Pancreas (tissue), 10 donors: ENCODE results near the gene AGO3. TPM values are rescaled to one million over a fixed set of nuclear protein-coding genes. Genes with fewer than 3 reads are reported as not detected.

Experiments
- ATAC-seq, 4 donors: fragments of 200-7000 bp; cut with Tn5 transposase; one replicate each; pipeline versions ENCODE4 v1.8.0 to v1.9.1; 2020; ENCODE audit warnings: mild to moderate bottlenecking in 4 of 4, moderate library complexity in 4 of 4
- DNase-seq, 6 donors: peaks; one replicate each; pipeline ENCODE4 v3.0.0-alpha.2; 2020
- FAIRE-seq: peaks from 2 replicates; lab custom pipeline; 2012; peaks lifted over from hg19 to GRCh38; lab: Jason Lieb, UNC
- H3K27ac ChIP-seq, 4 donors: fragments of 200-600 bp; sonication (generic); 1 replicate in 3 of 4; 2 replicates in 1 of 4; pipeline versions ENCODE4 v1.5.0 to v1.8.0; 2020
- H3K27me3 ChIP-seq, 4 donors: fragments of 200-600 bp; one replicate each; pipeline ENCODE4 v1.8.0; 2021
- H3K36me3 ChIP-seq, 3 donors: fragments of 200-600 bp; sonication (generic) in 1 of 3; one replicate each; pipeline versions ENCODE4 v1.5.0 to v1.8.0; 2020 to 2021
- H3K4me1 ChIP-seq, 3 donors: fragments of 200-600 bp; one replicate each; pipeline ENCODE4 v1.8.0; 2021
- H3K4me3 ChIP-seq, 4 donors: fragments of 200-600 bp; sonication (generic) in 2 of 4; one replicate each; pipeline versions ENCODE4 v1.5.0 to v1.8.0; 2020 to 2021
- H3K9me3 ChIP-seq, 4 donors: fragments of 200-600 bp; one replicate each; pipeline ENCODE4 v1.8.0; 2021
- WGBS, 2 donors: extraction: QIAGEN DNeasy Blood & Tissue Kit; methylation state at CpG; one replicate each; pipeline ENCODE4 v1.1.7; 2013; 5-methylcytosine and 5-hydroxymethylcytosine counted together
- intact Hi-C, 3 donors: fragments of 100-400 bp; cut with DNase I; formaldehyde crosslinking; loops; one replicate each; pipeline versions ENCODE4 v1.11.1 to v1.14.2; 2022
- polyA plus RNA-seq, 2 donors: library from polyadenylated mRNA; stranded (reverse); fragments of 200-250 nt; gene quantifications; one replicate each; pipeline ENCODE4 v1.2.3, GENCODE V29; 2013
- total RNA-seq, 6 donors: library from RNA; stranded (reverse); fragmentation: NEBNext Ultra II Directional in 4 of 6; extraction: Animal tissue kit (Norgen Biotek cat#: 25700) in 4 of 6; gene quantifications; one replicate each; pipeline versions ENCODE4 v1.2.1 to v1.2.4, GENCODE V29; 2021 to 2023
- TF ChIP-seq, protein P1 (sequence below), 4 donors: fragments of 200-600 bp; sonication (generic) in 3 of 4; IDR thresholded peaks; one replicate each; pipeline versions ENCODE4 v1.5.0 to v1.8.0; 2021; ENCODE audit warnings: antibody characterized with exemption in 4 of 4
- donor health status: healthy with polysubstance abuse.
- donor health status: DM: no; HTN: no; CAD: no; lungs with moderate emphysema.
- donor health status: DM: no; HTN: no; CAD: no.
- donor health status: control.
- donor health status: control.
- donor health status: Bipolar disorder and iron deficiency.
- donor health status: DM: yes; HTN: yes; CAD: no.
- donor health status: DM: no; HTN: no; CAD: no.
- donor health status: DM: no; HTN: no; CAD: no.
- donor health status: DM: yes; HTN: yes; CAD: no.

The AGO3 gene
- total and polyA plus RNA-seq, 8 donors = 2.2 to 16.6 (median 9.5) TPM

- no peaks in the 10 kb centered on the region for H3K9me3 ChIP-seq
- H3K4me1 ChIP-seq = no peaks in the 10 kb centered on the region
- H3K27me3 ChIP-seq = no peaks in the 10 kb centered on the region
- TF ChIP-seq, protein P1, sequence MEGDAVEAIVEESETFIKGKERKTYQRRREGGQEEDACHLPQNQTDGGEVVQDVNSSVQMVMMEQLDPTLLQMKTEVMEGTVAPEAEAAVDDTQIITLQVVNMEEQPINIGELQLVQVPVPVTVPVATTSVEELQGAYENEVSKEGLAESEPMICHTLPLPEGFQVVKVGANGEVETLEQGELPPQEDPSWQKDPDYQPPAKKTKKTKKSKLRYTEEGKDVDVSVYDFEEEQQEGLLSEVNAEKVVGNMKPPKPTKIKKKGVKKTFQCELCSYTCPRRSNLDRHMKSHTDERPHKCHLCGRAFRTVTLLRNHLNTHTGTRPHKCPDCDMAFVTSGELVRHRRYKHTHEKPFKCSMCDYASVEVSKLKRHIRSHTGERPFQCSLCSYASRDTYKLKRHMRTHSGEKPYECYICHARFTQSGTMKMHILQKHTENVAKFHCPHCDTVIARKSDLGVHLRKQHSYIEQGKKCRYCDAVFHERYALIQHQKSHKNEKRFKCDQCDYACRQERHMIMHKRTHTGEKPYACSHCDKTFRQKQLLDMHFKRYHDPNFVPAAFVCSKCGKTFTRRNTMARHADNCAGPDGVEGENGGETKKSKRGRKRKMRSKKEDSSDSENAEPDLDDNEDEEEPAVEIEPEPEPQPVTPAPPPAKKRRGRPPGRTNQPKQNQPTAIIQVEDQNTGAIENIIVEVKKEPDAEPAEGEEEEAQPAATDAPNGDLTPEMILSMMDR (IDR thresholded peaks at IDR 0.05) = no peak
- H3K4me3 ChIP-seq = no peak overlapping the region
- WGBS, 2 donors = 72 to 82% methylated on average over 2 of the region's 2 CpGs
- DNase-seq = no peak
- ATAC-seq = no peak
- intact Hi-C loops = no loop called here
- FAIRE-seq = no peak
- peaks cover 5 to 83% (median 33%) of the 10 kb centered on the region in 3 donors for H3K36me3 ChIP-seq
- no peak overlapping the region for H3K27ac ChIP-seq
Observed at GRCh38 chr1:35915693-35916092, 15.2 kb upstream of the AGO3 start.

DNA sequence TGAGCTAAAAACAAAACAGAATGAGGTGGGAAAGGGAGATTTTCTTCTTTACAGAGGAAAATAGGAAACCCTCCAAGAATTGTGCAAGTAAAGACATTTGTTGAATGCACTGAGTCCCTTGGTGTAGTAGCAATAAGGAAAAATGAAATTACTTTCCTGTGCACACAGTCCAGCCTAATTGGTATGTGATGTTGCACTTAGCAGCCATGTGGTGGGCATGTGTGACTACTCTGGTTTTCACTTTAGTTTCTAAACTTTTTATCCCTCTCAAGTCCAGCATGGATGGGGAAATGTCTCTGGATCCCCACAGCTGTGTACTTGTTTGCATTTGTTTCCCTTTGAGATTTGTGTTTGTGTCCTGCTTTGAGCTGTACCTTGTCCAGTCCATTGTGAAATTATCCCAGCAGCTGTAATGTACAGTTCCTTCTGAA lies 7.1 kb upstream of the AGO3 start:
- Histone ChIP-seq H3K27me3 (no peaks in the 10 kb centered on the region), H3K4me1 (no peaks in the 10 kb centered on the region), H3K9me3 (no peaks in the 10 kb centered on the region), H3K4me3 (no peak overlapping the region), H3K27ac (no peak overlapping the region), H3K36me3 (peaks cover 0 to 18% (median 11%) of the 10 kb centered on the region in 3 donors)
- DNase-seq (no peak), FAIRE-seq (no peak), ATAC-seq (no peak)
- intact Hi-C loops = no loop called here
- TF ChIP-seq, protein P1 (IDR thresholded peaks at IDR 0.05) = no peak

GRCh38 chr1:35924838-35925237 lies 6.1 kb upstream of the AGO3 start:
- WGBS, 2 donors = 91 to 100% methylated on average over 1 of the region's 1 CpG
- Histone ChIP-seq H3K9me3 (no peaks in the 10 kb centered on the region), H3K4me3 (no peak overlapping the region), H3K27me3 (no peaks in the 10 kb centered on the region), H3K27ac (no peak overlapping the region), H3K36me3 (peaks cover 0 to 7% (median 1%) of the 10 kb centered on the region in 3 donors), H3K4me1 (peaks cover 0 to 6% (median 2%) of the 10 kb centered on the region in 3 donors)
- DNase-seq (no peak), FAIRE-seq (no peak), ATAC-seq (no peak)
- intact Hi-C loops = no loop called here
- TF ChIP-seq, protein P1 (IDR thresholded peaks at IDR 0.05) = no peak

DNA sequence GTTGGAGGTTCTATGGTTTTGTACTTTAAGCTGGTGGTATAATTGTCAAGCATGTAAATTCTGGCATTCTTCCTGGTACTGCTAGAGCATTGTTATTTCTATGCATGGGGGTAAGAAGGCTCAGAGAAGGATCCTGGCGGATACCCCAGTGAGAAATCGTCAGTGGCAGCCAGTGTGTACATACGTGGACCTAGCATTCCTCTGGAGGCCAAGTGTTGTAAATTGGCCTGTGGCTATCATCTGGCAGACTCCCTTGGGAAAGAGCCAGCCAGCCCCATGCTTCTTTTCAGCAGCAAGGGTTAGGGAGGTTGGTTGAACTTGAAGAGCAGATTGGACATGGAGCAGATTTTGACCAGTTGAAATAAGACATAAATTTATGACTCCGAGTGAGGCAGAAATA lies 5.2 kb upstream of the AGO3 start:
- TF ChIP-seq, protein P1 (IDR thresholded peaks at IDR 0.05) = no peak
- intact Hi-C loops = no loop called here
- H3K27me3 ChIP-seq = no peaks in the 10 kb centered on the region
- H3K9me3 ChIP-seq = no peaks in the 10 kb centered on the region
- no peak overlapping the region for H3K27ac ChIP-seq
- H3K36me3 ChIP-seq = no peaks in the 10 kb centered on the region
- DNase-seq = peak in 4 of 6 donors; percentile 22 to 46 (median 28)
- H3K4me1 ChIP-seq = peaks cover 0 to 9% (median 5%) of the 10 kb centered on the region in 3 donors
- 40 to 42% methylated on average over 4 of the region's 4 CpGs for WGBS, 2 donors
- H3K4me3 ChIP-seq = no peak overlapping the region
- no peak for FAIRE-seq
- peak in 1 of 4 donors; percentile 17 for ATAC-seq

DNA sequence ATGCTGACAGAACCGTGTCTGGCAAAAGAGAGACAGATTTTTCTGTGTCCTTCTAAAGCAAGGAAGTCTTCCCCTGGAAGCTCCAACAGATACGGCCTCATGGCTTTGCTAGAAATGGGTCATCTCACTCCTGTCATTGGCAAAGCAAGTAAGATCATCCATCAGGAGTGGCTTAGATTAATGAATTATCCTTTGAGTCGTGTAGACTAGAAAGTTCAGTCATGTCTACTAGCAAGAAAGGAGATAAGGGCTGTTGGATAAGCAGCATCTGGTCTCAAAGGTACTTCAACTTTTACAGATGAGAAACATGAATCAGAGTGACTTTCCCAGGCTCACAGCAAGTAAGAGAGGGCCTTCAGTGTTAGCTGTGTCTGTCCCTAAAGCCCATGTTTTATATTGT lies 3.4 kb upstream of the AGO3 start:
- no peak for ATAC-seq
- no peaks in the 10 kb centered on the region for H3K27me3 ChIP-seq
- intact Hi-C loops = no loop called here
- no peak overlapping the region for H3K27ac ChIP-seq
- TF ChIP-seq, protein P1 (IDR thresholded peaks at IDR 0.05) = no peak
- no peak for FAIRE-seq
- DNase-seq = no peak
- no peak overlapping the region for H3K4me3 ChIP-seq
- H3K36me3 ChIP-seq = no peaks in the 10 kb centered on the region
- H3K9me3 ChIP-seq = no peaks in the 10 kb centered on the region
- 56 to 60% methylated on average over 3 of the region's 3 CpGs for WGBS, 2 donors
- peaks cover under 1 to 9% (median 5%) of the 10 kb centered on the region in 3 donors for H3K4me1 ChIP-seq
